GM18870 (cell line): Measurements from ENCODE around the gene SEMA5A.

ENCODE experiments used
- ATAC-seq: cut with Tn5 transposase; IDR thresholded peaks from one replicate; pipeline ENCODE4 v1.9.1; 2021; ENCODE audit warnings: moderate library complexity; ENCODE audit not compliant: unreplicated experiment

The SEMA5A gene

GRCh38 chr5:9241479-9242305 is 304.2 kb downstream of the SEMA5A start:
- no peak for ATAC-seq

- ATAC-seq, result no peak
Observed at GRCh38 chr5:9240431-9240830, 305.4 kb downstream of the SEMA5A start.

GRCh38 chr5:9239626-9240025 is 306.2 kb downstream of the SEMA5A start:
- no peak for ATAC-seq

GRCh38 chr5:9239071-9239470 is 306.8 kb downstream of the SEMA5A start:
- ATAC-seq, result no peak

DNA sequence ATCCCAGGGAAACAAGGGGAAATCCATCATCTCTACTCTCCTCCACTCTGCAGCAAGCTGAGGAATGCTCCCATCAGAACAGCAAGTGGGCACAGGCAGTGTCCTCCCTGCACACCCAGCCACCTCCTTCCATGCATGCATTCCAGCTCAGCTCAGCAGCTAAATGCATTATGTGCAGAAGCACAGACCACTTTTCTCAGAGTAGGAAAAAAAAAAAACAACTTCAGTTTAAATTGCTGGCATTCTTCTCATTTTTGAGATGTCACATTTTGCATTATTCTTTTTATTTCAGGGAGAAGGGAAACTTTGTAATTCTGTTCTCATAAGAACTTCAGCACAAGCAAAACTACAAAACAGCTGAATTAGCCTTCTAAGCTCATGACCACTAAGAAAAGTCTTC is 312.2 kb downstream of the SEMA5A start:
- no peak for ATAC-seq

DNA sequence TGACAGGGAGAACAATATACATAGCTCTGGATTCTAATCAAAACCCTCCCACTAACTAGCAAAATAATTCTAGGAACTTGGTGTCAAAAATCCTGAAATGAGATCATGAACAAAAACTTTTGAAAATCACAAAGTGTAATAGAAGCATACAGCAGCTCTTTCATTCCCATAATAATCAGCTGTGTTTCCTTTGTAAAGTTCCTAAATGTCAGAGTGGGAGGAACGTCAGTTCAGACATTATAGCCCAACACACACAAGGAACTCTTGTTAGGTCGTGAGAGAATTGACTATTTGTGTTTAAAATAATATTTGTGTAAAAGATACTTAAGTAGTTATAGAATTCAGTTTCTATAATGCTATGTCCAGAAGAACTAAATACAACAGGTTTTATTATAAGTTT is 312.8 kb downstream of the SEMA5A start:
- no peak for ATAC-seq

- no peak for ATAC-seq
Observed at GRCh38 chr5:9231842-9232241, 314.0 kb downstream of the SEMA5A start.

- no peak for ATAC-seq
Observed at GRCh38 chr5:9230355-9230754, 315.5 kb downstream of the SEMA5A start.

GRCh38 chr5:9226016-9226536 is 319.8 kb downstream of the SEMA5A start:
- ATAC-seq, result no peak

GRCh38 chr5:9222054-9222976 is 323.6 kb downstream of the SEMA5A start:
- no peak for ATAC-seq

DNA sequence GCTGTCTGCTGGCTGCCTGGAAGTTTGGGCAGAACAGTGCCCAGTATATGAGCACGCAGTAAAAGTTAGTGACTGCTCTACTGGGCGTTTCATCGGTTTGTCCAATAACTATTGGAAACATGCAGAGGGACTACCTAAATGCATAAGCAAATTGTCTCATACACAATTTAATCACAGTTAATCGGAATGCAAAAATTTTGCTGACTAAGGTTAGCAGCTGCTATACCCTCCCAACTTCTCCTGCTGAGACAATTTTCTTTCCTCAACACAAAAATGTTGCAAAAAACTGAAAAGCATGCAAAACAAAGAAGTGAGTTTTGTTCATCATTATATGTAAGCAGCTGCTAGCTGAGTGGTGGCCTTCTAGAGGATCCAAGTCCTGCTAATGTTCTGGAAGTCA is 327.5 kb downstream of the SEMA5A start:
- no peak for ATAC-seq

DNA sequence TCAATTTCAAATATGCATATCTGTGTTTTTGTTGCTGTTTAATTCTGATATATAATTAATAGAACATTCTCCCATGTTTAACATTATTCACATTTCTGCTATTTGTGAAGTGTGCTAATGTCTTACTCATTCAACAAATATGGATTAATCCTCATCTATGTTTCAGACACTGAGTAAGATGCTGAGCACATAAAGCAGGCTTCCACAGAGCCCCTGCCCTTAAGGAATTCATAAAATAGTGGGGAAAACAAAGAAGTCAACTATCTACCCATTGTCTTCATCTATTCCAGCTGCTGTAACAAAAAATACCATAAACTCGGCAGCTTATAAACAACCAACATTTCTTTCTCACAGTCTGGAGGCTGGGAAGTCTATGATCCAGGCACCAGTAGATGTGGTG is 333.3 kb downstream of the SEMA5A start:
- no peak for ATAC-seq

DNA sequence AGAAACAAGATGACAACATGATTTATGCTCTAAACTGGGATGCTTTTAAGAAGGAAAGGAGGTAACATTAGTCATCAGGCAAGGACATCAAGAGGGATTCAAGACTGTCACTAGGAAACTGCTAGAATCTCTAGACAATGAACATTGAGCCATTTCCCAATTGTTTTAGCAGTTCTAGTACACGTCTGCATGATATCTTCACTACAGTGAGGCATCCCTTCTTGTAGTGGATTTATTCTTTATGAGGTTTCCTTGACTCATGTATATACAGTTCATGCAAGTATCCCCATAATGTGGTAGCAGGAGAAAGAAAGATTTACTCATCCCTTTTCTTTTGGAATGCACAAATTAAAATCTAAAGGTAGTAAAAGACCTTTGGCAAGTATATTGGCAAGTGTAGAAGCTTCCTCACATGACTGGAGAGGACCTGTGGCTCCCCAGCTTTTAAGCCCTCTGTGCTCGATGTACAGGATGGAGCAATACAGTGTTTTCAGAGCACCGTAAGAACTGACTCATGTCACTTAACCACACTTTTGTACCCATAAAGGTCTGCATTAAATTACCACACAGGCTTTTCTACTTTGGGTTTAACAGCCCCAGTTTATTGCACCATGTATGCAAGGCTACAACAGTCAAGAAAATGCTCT is 335.9 kb downstream of the SEMA5A start:
- ATAC-seq, result no peak

DNA sequence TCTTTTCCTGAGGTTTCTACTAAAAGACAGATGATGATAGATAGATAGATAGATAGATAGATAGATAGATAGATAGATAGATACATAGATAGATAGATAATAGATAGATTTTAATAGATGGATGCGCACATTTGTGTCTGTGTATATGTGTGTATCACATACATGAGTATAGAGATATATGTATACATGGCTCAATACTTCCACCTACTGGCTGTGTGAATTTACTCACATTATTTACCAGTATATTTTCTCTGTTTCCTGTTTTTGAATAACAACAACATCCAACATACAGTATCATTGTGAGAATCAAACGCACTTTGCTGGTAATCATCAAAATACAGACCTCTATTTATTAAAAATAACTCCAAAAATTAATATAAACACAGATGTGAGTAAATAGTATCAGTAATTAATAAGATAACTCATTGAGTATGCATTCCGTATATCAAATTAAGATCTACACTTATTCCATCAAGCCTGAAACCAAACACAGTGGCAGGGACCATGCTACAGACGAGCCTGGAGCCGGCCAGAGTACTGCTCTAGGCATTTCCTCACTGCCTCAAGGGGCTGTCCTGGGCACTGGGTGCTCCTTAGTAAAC is 338.0 kb downstream of the SEMA5A start:
- peak; percentile 84 for ATAC-seq

DNA sequence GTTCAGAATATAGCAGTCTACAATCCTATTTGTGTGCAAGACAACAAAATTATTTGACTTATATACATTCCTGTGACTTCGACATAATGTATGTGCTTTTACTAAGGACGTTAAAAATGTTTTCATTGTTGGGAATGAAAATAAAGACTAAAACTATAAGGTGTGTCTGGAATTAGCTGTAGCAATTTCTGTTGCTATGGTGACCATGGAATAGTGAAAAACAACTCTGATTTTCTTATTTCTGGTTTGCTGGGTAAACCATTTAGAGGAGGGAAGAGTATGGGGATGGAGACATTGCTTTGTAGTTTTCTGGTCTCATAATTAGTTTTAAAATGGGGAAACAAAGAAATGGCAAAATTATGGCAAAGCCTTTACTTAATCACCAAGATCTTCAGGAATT is 343.2 kb downstream of the SEMA5A start:
- ATAC-seq, result no peak

- ATAC-seq, result no peak
Observed at GRCh38 chr5:9201761-9202160, 344.1 kb downstream of the SEMA5A start.

DNA sequence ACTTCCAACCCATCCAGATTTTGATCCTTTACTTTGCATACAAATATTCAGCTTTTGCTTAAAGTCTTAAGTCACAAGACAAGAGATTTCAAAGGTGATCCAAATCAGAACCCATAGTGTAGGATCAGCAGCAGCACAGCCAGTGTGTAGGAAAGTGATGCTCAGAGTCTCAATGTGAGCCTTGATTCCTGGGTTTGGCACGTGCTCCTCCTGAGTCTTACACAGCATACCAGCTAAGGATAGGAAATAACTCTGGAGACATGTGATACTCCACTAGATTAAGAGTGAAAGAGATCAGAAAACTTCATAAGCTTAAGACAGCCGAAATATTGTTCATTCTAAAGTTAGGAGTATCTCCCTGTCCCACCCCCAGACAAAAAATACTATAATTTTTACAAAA is 344.9 kb downstream of the SEMA5A start:
- no peak for ATAC-seq

DNA sequence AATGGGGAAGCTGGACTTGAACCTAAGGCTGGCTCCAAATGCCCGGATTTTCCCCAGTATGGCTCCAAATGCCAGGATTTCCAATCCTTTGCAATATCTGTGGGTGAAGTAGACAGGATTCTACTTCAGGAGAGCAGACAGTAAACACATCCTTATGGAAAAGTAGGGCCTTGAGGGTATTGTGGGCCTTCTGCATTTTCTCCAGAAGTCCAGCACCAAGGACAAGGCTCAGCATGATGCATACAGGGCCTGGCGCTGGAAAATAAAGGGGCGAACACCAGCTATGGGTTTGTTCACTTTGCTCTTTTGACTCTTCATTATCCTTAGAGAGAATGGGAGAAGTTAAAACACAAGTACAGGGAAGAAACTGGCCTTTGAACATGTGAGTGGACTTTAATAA is 347.5 kb downstream of the SEMA5A start:
- no peak for ATAC-seq

DNA sequence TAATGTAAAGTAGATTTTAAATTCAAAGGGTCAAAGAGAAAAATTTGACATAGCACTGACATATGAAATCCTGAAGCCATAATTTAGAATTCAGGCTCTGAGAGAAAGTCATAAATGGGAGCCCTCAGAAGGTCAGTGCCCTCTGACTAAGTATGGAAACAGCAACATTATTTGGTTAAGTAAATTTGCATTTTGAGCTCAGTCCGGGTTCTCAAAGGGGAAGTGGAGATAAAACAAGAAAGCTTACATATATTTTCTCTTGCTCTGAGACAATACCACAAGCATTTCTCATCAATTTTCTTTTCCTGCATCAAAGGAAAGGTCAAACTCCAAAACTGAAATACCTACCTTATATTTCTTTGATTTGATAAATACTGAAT is 348.0 kb downstream of the SEMA5A start:
- ATAC-seq, result peak; percentile 100

- ATAC-seq, result no peak
Observed at GRCh38 chr5:9196403-9197227, 349.3 kb downstream of the SEMA5A start.
